ENCODE data around the gene NPAS3.

- TF ChIP-seq CTCF (conservative IDR thresholded peaks at IDR 0.05; ENCODE audit: low read length), result no peak
- no peak for TF ChIP-seq EZH2phosphoT487 (IDR thresholded peaks at IDR 0.05; ENCODE audit: borderline replicate concordance, low read depth, low read length)
Observed at GRCh38 chr14:32934881-32935633, 3.6 kb upstream of the NPAS3 start.
